Right lobe of liver (tissue), 4 donors: ENCODE measurements around the gene CDH23.

Experiments
- POLR2A ChIP-seq: fragments of 450-650 bp; IDR thresholded peaks from one replicate; pipeline ENCODE4 v1.6.1; 2017; ENCODE audit warnings: antibody characterized with exemption, mild to moderate bottlenecking
- TF ChIP-seq, protein P1 (sequence below), 4 donors: fragments of 200-600 bp in 3 of 4; fragments of 450-650 bp in 1 of 4; IDR thresholded peaks; one replicate each; pipeline versions ENCODE4 v1.5.1 to v1.8.0; 2016 to 2022; ENCODE audit warnings: antibody characterized with exemption in 4 of 4, mild to moderate bottlenecking in 2 of 4
- donor health status: DM: no; HTN: no; CAD: no.
- donor health status: DM: no; HTN: no; CAD: no.
- donor health status: DM: no; HTN: yes; CAD: no.

GRCh38 chr10:71512312-71512711 is 115.6 kb downstream of the CDH23 start:
- TF ChIP-seq, protein P1, sequence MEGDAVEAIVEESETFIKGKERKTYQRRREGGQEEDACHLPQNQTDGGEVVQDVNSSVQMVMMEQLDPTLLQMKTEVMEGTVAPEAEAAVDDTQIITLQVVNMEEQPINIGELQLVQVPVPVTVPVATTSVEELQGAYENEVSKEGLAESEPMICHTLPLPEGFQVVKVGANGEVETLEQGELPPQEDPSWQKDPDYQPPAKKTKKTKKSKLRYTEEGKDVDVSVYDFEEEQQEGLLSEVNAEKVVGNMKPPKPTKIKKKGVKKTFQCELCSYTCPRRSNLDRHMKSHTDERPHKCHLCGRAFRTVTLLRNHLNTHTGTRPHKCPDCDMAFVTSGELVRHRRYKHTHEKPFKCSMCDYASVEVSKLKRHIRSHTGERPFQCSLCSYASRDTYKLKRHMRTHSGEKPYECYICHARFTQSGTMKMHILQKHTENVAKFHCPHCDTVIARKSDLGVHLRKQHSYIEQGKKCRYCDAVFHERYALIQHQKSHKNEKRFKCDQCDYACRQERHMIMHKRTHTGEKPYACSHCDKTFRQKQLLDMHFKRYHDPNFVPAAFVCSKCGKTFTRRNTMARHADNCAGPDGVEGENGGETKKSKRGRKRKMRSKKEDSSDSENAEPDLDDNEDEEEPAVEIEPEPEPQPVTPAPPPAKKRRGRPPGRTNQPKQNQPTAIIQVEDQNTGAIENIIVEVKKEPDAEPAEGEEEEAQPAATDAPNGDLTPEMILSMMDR (IDR thresholded peaks at IDR 0.05): no peak
- no peak for TF ChIP-seq POLR2A
